GM21576 (cell line): ENCODE measurements around the gene KRT14.
"Not testable (repeated sequence)": the region's sequence is repeated elsewhere in the genome, so short reads cannot be mapped to it uniquely, and the experiment has no call there.

Source experiments
- ATAC-seq: cut with Tn5 transposase; IDR thresholded peaks from one replicate; pipeline ENCODE4 v1.9.1; 2021; ENCODE audit warnings: mild to moderate bottlenecking, moderate library complexity; ENCODE audit not compliant: unreplicated experiment

KRT14 gene

GRCh38 chr17:41623184-41623861 lies 36.6 kb upstream of the KRT14 start:
- not testable (repeated sequence) for ATAC-seq

DNA sequence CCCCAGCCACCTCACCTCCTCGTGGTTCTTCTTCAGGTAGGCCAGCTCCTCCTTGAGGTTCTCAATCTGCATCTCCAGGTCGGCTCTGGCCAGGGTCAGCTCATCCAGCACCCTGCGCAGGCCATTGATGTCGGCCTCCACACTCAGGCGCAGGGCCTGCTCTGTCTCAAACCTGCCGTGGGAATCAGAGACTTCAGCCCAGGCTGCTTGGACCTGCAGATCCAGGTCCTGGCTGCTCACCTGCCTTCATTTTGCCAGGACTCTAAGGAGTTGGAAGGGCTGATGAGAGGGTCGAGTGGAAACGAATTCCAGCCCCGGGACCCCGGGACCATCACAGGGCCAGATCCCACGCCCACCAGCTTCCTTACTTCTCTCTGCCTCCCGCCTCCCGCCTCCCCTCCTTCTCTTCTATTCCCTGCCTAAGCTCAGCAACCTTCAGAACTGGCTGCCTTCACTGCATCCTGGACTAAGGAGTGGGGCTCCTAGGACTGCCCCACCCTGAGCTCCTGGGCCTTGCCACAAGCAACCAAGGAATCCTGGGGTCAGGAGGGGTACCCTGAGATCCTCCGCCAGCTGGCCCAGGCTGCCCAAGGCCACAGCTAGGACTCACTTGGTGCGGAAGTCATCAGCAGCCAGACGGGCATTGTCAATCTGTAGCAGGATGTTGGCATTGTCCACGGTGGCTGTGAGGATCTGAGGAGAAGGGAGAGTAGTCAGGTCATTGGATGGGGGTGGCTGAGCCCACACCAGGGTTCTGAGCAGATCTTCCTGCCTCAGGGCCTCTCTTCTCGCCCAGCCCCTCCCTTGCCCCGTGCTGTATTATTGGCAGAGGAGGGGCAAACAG lies 35.9 kb upstream of the KRT14 start:
- not testable (repeated sequence) for ATAC-seq

GRCh38 chr17:41621916-41622315 lies 35.2 kb upstream of the KRT14 start:
- ATAC-seq, result no peak

- not testable (repeated sequence) for ATAC-seq
Observed at GRCh38 chr17:41621435-41621817, 34.7 kb upstream of the KRT14 start.

DNA sequence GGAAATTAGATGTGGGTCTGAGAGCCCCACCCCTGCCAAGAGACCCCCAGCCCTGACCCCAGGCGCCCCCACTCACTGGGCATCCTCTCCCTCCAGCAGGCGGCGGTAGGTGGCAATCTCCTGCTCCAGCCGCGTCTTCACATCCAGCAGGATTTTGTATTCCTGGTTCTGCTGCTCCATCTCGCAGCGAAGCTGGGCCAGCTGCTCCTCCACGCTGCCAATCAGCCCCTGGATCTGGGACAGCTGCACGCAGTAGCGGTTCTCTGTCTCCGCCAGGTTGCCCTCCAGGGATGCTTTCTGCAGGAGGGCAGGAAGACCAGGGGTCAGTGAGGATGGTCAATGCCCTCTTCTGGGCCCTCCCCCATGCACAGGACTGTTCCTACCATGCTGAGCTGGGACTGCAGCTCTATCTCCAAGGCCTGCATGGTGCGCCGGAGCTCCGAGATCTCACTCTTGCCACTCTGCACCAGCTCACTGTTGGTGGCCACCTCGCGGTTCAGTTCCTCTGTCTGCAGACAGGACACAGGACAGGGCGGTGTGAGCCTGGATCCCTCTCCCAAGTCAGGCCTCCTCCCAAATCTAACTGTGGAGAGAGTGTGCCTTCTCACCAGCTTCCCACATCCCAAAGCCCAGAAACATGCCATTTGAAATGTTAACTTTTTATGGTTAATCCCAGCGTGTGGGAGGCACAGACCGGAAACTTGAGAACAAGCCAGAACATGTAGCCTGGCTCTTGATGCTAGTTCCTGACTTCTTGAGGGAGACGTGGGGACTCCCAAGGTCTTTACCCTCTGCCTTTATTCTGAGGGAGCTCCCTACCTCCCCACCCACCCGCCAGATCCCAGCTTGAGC lies 34.1 kb upstream of the KRT14 start:
- no peak for ATAC-seq

DNA sequence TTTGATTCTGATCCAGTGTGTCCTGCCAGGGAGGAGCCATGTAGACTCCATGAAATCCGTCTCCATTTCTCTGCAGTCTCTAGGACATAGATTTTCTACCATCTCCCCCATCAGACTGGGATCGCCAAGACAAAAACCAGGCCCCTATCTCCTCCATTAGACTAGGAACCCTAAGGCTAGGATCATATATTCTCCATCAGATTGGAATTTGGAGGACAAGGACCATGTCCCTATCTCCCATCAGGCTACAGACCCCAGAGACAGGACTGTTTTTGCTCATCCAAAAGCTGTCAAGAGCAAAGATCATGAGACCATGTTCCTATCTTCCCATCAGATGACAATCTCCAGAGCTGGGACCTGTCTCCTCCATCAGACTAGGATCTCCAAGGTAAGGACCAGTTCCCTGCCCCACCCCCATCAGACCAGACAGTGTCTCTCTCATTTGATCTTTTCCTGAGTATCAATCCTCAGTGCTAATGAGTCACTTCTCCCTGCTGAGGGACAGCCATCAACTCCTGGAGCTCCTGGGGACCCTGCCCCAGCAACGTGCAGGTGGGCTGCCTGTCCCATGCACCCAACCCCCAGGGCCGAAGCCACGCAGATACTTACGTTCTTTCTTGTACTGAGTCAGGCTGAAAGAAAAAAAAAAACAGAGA lies 33.4 kb upstream of the KRT14 start:
- not testable (repeated sequence) for ATAC-seq

DNA sequence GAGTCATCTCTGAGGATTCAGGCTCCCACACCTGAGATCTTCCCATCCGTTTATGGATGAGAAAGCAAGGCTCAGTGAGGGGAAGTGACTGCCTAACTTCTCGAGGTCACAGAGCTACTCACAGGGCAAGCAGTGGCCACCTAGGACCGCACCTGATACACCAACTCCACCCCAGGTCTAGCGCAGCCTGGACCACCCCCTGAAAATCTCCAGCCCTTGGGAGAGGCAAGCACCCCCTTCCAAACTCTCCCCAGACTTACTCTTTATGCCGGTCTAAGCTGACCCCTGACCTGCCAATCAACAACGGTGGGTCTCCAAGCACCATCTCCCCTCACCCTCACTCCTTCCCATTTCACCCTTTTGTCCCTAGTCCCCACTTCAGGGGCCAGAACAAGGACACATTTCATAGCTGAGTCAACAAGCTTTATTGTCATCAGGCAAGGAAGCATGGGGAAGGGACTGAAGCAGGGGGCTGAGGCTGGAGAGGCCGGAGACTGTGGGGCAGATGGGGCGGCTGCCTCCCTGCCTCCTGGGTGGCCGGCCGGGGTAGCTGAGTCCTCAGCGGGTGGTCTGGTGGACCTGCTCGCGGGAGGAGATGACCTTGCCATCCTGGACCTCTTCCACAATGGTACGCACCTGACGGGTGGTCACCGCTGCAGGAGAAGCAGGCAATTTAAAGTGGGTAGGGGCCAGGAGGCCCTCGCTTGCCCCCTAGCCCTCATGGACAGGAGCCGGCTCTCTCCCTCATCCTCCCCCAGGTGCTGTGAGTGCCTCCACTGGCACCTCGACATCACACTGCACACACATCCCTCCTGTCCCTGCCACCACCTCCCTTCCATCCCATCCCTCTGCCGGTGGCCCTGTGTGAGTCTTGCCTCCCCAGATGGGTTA lies 32.6 kb upstream of the KRT14 start:
- no peak for ATAC-seq

DNA sequence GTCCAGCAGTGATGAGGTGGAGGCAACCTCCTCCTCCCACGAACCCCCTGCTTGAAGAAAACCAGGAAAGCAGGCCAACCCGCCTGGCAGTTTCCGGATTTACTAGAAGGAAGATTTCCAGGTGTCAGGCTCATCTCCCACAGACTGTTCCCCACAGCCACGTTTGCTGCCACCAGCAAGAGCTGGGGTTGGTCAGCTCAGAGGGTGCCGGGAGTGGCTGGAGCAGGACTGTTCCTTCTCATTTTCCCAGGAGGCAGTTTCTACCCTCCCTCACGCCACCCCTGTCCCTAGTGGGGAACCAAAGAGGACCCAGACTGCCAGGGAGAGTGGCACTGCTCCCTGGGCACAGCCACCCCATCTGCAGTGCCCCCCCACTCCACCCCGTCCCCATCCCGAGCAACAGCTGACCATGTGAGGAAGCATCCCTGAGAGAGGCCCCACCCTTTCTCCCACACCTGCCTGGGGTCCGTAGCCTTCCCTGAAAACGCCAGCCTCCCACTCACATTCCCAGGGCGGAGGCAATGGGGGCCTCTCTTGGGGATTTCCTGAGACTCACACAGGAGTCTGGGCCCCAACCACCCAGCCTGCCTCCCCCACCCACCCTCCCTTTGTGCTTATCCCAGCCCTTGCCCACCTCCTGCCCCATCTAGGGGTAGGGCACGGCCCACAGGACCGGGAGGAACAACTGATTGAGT lies 31.8 kb upstream of the KRT14 start:
- ATAC-seq, result no peak

DNA sequence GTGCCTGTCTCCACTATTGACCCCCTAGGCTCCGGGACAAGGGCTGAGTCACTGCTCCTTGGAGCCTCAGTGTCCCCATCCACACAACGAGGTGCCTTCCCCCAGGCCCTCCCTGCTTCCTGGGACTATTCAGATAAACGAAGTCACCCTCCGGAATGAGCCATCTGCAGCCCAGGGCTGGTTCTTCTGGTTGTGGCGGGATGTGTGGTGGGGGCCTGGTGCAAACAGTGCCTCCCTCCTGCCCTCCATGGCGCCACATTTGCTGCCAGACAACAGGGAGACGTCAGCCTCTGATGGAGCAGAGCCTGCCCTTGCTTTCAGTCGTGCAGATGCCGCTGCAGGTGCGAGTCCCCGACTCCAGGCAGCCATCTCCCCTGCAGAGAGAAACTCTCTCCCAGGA lies 31.0 kb upstream of the KRT14 start:
- ATAC-seq, result no peak

DNA sequence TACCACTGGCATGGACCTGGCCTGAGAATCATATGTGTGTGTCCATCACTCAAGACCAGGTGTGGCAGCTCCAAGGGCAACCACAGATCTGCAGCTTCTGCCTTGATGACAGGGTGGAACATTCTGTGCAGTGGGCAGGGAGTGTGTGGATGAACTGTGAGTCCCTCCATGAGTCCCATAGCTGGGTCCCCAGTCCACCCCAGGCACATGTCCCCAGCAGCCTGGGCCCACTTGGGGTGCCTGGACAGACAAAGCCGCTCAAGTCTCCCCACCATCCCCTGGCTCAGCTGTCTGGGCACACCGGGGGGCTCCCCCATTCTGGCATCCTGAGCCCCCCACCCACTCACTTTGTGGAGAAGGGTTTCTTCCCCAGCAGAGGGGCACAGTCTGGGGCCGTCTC lies 30.4 kb upstream of the KRT14 start:
- no peak for ATAC-seq

DNA sequence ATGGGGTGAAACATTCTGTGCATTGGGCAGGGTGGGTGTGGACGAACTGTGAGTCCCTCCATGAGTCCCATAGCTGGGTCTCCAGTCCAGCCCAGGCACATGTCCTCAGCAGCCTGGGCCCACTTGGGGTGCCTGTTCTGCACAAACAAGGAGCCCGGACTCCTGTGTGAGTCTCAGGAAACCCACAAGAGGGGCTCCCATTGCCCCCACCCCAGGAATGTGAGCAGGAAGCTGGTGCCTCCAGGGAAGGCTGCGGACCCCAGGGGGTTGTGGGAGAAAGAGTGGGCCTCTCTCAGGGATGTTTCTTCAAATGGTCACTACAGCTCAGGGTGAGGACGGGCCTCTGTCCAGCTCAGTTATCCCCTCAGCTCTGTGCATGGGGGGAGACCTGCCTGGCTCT lies 29.8 kb upstream of the KRT14 start:
- not testable (repeated sequence) for ATAC-seq

DNA sequence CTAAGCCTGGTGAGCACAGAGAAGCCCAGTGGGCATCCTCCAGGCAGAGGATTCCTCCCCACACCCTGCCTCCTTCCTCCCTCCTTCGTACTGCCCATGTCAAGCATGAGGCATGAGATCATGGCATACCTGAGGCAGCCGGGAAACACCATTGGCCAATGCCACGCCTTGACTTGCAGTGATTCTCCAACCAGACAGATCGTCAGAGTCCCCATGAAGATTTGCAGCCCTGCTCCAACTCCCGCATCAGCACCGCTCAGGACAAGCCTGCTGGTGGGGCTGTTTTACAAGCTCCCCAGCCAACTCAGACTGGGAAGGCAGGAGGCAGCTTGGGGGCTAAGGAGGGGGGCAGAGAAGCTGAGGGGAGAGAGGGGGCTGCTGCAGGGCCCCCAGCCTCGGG lies 28.8 kb upstream of the KRT14 start:
- no peak for ATAC-seq

DNA sequence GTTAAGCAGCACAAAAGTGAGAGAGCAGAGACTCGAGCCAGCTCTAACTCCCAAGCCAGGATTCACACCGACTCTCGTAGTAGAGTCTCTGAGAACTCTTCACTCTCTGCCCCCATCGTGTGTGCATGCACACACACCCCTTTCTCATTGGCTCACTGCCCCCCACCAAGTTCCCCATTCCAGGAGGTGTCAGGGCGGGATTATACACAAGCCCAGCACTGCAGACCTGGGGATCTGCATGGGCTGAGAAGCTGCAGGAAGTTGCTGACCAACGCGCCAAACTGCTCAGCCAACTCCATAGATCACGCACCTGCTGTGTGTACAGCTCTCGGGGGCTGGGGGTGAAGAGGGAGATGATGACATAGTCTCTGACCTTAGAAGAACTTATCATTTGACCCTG lies 28.1 kb upstream of the KRT14 start:
- not testable (repeated sequence) for ATAC-seq

DNA sequence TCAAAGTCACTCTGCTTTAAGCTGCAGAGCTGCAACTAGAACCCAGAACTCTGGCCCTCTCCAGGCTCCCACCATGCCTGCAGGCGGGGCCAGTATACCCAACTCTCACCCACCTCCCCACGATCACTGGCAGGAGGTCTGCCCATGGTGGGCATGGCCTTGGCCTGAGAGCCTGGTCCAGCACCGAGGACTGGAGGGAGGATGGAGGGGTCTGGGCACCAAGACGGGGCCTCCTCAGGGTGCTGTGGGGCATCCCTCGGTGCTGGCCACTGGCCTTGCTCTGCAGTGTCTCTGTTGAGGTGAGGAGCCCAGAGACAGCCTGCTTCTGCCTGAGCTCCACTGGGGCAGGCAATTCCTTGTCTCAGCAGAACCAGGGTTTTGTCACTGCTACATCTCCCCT lies 27.4 kb upstream of the KRT14 start:
- no peak for ATAC-seq

- ATAC-seq, result no peak
Observed at GRCh38 chr17:41613277-41614082, 26.8 kb upstream of the KRT14 start.

- ATAC-seq, result not testable (repeated sequence)
Observed at GRCh38 chr17:41612376-41613160, 25.9 kb upstream of the KRT14 start, which contains the start of gene KRT16. Gene KRT16, minus strand, starts transcription at chr17:41612767. Its CDS starts 79 bp downstream, at chr17:41612688.

- ATAC-seq, result no peak
Observed at GRCh38 chr17:41610965-41611640, 24.4 kb upstream of the KRT14 start.
